Heart right ventricle (tissue), 16 donors: Measurements from ENCODE around the gene NTN3. TPM values are rescaled to one million over a fixed set of nuclear protein-coding genes. Genes with fewer than 3 reads are reported as not detected.
"Not testable (repeated sequence)": the region's sequence is repeated elsewhere in the genome, so short reads cannot be mapped to it uniquely, and the experiment has no call there.

Source experiments
- ATAC-seq, 8 donors: fragments of 200-7000 bp; cut with Tn5 transposase; one replicate each; pipeline ENCODE4 v1.9.1; 2020; ENCODE audit warnings: mild to moderate bottlenecking in 8 of 8, moderate library complexity in 8 of 8, moderate number of reproducible peaks in 1 of 8
- DNase-seq, 2 donors: peaks; one replicate each; pipeline ENCODE4 v3.0.0-alpha.2; 2020
- H3K27ac ChIP-seq, 10 donors: fragments of 200-600 bp; sonication (generic) in 2 of 10; one replicate each; pipeline versions ENCODE4 v1.5.0 to v1.8.0; 2020 to 2022; ENCODE audit warnings: mild to moderate bottlenecking in 3 of 10
- H3K27me3 ChIP-seq, 7 donors: fragments of 200-600 bp; one replicate each; pipeline ENCODE4 v1.8.0; 2021 to 2022; ENCODE audit warnings: mild to moderate bottlenecking in 2 of 7
- H3K36me3 ChIP-seq, 9 donors: fragments of 200-600 bp; sonication (generic) in 1 of 9; one replicate each; pipeline versions ENCODE4 v1.5.0 to v1.8.0; 2020 to 2022; ENCODE audit warnings: mild to moderate bottlenecking in 2 of 9
- H3K4me1 ChIP-seq, 9 donors: fragments of 200-600 bp; sonication (generic) in 1 of 9; one replicate each; pipeline versions ENCODE4 v1.5.0 to v1.8.0; 2020 to 2022; ENCODE audit warnings: mild to moderate bottlenecking in 4 of 9
- H3K4me3 ChIP-seq, 10 donors: fragments of 200-600 bp; sonication (generic) in 2 of 10; one replicate each; pipeline versions ENCODE4 v1.5.0 to v1.8.0; 2020 to 2022; ENCODE audit warnings: mild to moderate bottlenecking in 7 of 10, moderate library complexity in 2 of 10
- H3K9me3 ChIP-seq, 11 donors: fragments of 200-600 bp in 10 of 11; sonication (generic) in 2 of 11; one replicate each; pipeline versions ENCODE4 v1.5.0 to v1.8.0; 2013 to 2022; ENCODE audit warnings: mild to moderate bottlenecking in 2 of 11, control low read depth in 1 of 11, moderate library complexity in 1 of 11
- WGBS, 2 donors: extraction: QIAGEN DNeasy Blood & Tissue Kit; methylation state at CpG; one replicate each; pipeline ENCODE4 v1.1.7; 2013; ENCODE audit warnings: inconsistent platforms in 1 of 2; 5-methylcytosine and 5-hydroxymethylcytosine counted together
- intact Hi-C, 10 donors: fragments of 100-400 bp; cut with DNase I; formaldehyde crosslinking; loops; one replicate each; pipeline versions ENCODE4 v1.11.1 to v1.14.2; 2022
- polyA plus RNA-seq, 2 donors: library from polyadenylated mRNA; stranded (reverse); fragments of 200-250 nt; gene quantifications; one replicate each; pipeline ENCODE4 v1.2.3, GENCODE V29; 2013
- total RNA-seq, 10 donors: library from RNA; stranded (reverse); fragmentation: NEBNext Ultra II Directional in 3 of 10; extraction: Animal tissue kit (Norgen Biotek cat#: 25700) in 3 of 10; gene quantifications; one replicate each; pipeline versions ENCODE4 v1.2.1 to v1.2.4, GENCODE V29; 2021 to 2023
- TF ChIP-seq, protein P1 (sequence below), 9 donors: fragments of 200-600 bp; sonication (generic) in 2 of 9; IDR thresholded peaks; one replicate each; pipeline versions ENCODE4 v1.5.0 to v1.8.0; 2021 to 2022; ENCODE audit warnings: antibody characterized with exemption in 9 of 9, mild to moderate bottlenecking in 5 of 9, moderate library complexity in 1 of 9
- donor health status: Arrhythmogenic right ventricular cardiomyopathy.
- donor health status: ischemic (EF 13 %, LVEDD 7.1; RV severe dilation, severe dysfunction).
- donor health status: healthy with polysubstance abuse.
- donor health status: DM: no; HTN: yes; CAD: no.
- donor health status: DM: no; HTN: no; CAD: no.
- donor health status: ischemic (EF 25% LVEDD 6.9; RV normal size, moderate dysfunction).
- donor health status: ischemic (EF 25% LVEDD 5.7; RV mildly dilated, moderate dysfunction).
- donor health status: healthy.
- donor health status: DM: yes; HTN: yes; CAD: no.
- donor health status: Ischemic cardiomyopathy.
- donor health status: ischemic (EF 35%, LVEDD 5.7; RV mildly dilated, moderate dysfunction).
- donor health status: nonischemic (EF 11% LVEDD 7.7; RV severe dilation, severe dysfunction).
- donor health status: DM: yes; HTN: yes; CAD: no.
- donor health status: PGD.
- donor health status: ischemic (EF 29% LVEDD 5.4; RV normal size, mild dysfunction).
- donor health status: nonischemic (EF 23%, LVEDD 6.1; RV moderate dilation, normal function).

The NTN3 gene
- total and polyA plus RNA-seq, 12 donors: 0.12 to 0.18 (median 0.17) TPM; not detected in 9

DNA sequence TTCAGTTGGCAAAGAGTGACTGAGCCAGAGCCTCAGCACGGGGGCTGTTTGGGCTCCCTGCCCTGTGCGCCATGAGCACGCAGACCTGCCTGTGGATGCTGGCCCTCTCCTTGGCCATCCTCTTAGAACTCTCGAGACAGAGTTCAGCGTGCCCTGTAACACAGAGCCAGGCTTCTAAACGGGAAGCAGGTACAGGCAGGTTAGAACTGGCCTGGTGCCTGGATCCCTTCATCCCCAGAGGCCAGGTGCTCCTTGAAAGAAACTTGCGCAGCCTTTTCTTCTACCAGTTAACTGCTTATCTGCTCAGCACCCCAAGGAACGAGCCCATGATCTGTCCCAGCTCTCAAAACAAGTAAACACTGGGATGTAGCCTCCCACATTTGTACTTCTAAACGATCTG lies 35.0 kb upstream of the NTN3 start:
- TF ChIP-seq, protein P1, sequence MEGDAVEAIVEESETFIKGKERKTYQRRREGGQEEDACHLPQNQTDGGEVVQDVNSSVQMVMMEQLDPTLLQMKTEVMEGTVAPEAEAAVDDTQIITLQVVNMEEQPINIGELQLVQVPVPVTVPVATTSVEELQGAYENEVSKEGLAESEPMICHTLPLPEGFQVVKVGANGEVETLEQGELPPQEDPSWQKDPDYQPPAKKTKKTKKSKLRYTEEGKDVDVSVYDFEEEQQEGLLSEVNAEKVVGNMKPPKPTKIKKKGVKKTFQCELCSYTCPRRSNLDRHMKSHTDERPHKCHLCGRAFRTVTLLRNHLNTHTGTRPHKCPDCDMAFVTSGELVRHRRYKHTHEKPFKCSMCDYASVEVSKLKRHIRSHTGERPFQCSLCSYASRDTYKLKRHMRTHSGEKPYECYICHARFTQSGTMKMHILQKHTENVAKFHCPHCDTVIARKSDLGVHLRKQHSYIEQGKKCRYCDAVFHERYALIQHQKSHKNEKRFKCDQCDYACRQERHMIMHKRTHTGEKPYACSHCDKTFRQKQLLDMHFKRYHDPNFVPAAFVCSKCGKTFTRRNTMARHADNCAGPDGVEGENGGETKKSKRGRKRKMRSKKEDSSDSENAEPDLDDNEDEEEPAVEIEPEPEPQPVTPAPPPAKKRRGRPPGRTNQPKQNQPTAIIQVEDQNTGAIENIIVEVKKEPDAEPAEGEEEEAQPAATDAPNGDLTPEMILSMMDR (IDR thresholded peaks at IDR 0.05): no peak
- no peak overlapping the region for H3K27ac ChIP-seq
- DNase-seq: no peak
- intact Hi-C loops: loop anchor here in 2 of 10 donors (10.0 kb wide), 2 partner anchors 49 to 69 kb away; no protein-coding TSS in a partner anchor
- no peaks in the 10 kb centered on the region for H3K9me3 ChIP-seq
- H3K36me3 ChIP-seq: peaks cover 0 to 82% (median 0%) of the 10 kb centered on the region in 9 donors
- no peak overlapping the region for H3K4me3 ChIP-seq
- no peaks in the 10 kb centered on the region for H3K27me3 ChIP-seq
- ATAC-seq: no peak
- 92 to 93% methylated on average over 9 of the region's 9 CpGs for WGBS, 2 donors
- no peaks in the 10 kb centered on the region for H3K4me1 ChIP-seq

DNA sequence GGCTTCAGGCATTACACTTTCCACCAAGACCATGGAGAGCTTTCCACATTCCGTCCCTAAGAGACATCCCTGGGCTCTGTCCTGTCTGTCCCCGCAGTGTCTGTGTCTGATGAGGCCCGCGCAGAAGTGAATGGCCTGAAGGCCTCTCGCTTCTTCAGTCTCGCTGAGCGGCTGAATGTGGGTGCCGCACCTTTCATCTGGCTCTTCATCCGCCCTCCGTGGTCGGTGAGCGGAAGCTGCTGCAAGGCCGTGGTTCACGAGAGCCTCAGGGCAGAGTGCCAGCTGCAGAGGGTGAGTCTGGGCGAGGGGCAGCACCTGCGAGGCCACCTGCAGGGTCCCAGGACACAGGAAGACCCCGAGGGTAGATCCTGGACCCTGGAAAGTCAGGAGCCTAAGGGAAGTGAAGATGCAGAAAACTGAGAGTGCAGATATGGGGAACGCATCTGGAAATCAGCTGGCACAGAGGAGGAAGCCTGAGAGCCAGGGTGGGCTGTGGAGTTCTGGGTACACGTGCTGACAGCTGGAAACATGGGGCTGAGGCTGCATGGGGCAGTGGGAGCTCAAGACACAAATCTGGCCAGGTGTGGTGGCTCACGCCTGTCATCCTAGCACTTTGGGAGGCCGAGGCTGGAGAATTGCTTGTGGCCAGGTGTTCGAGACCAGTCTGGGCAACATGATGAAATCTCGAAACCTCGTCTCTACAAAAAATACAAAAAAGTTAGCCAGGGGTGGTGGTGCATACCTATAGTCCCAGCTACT lies 33.9 kb upstream of the NTN3 start:
- Histone ChIP-seq H3K4me1 (no peaks in the 10 kb centered on the region), H3K27ac (no peak overlapping the region), H3K27me3 (no peaks in the 10 kb centered on the region), H3K4me3 (no peak overlapping the region), H3K36me3 (peaks cover 0 to 75% (median 0%) of the 10 kb centered on the region in 9 donors), H3K9me3 (no peaks in the 10 kb centered on the region)
- intact Hi-C loops: loop anchor here in 2 of 10 donors (10.0 kb wide), 2 partner anchors 48 to 68 kb away; no protein-coding TSS in a partner anchor
- TF ChIP-seq, protein P1 (IDR thresholded peaks at IDR 0.05): no peak
- ATAC-seq (no peak), DNase-seq (no peak)
- 97% methylated on average over 24 of the region's 24 CpGs for WGBS, 2 donors

DNA sequence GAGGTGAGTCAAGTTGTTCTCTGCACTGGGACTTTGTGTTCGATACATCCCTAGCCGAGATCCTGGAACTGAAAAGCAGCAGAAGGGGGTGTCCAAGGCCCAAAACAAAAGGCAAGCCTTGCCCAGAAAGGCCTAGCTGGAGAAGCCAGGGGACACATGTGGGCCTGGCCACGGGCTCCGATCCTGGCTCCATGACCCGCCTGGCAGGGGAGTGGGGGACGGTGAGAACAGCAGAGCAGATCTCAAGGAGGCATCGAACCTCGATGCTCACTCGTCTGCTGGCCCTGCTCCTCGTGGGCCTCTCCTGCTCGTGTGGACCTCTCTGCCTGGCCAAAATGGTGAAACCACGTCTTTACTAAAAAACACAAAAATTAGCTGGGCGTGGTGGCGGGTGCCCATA lies 33.0 kb upstream of the NTN3 start:
- Histone ChIP-seq H3K27me3 (no peaks in the 10 kb centered on the region), H3K27ac (no peak overlapping the region), H3K36me3 (peaks cover 0 to 67% (median 0%) of the 10 kb centered on the region in 9 donors), H3K4me1 (no peaks in the 10 kb centered on the region), H3K4me3 (no peak overlapping the region), H3K9me3 (no peaks in the 10 kb centered on the region)
- intact Hi-C loops: loop anchor here in 2 of 10 donors (10.0 kb wide), 2 partner anchors 47 to 67 kb away; no protein-coding TSS in a partner anchor
- ATAC-seq (no peak), DNase-seq (no peak)
- WGBS, 2 donors: 97 to 98% methylated on average over 14 of the region's 14 CpGs
- TF ChIP-seq, protein P1 (IDR thresholded peaks at IDR 0.05): no peak

DNA sequence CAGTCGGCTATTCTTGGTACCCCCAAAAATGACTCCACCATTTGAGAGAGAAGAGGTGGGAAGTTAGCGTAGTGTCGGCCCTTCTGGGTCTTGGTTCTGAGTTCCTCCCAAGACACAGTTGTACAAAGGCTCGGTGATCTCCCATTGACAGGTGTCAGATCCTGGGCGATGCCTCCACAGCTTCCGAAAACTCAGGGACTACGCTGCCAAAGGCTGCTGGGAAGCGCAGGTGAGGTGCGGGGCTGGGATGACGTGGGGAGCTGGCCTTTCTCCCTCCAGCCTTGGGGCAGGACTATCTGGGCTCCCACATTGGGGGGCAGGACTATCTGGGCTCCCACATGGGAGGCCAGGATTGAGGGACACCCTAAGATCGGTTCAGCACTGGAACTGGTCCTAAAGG lies 31.5 kb upstream of the NTN3 start:
- Histone ChIP-seq H3K27me3 (no peaks in the 10 kb centered on the region), H3K36me3 (peaks cover 0 to 67% (median 3%) of the 10 kb centered on the region in 9 donors), H3K27ac (no peak overlapping the region), H3K4me1 (no peaks in the 10 kb centered on the region), H3K9me3 (no peaks in the 10 kb centered on the region), H3K4me3 (no peak overlapping the region)
- ATAC-seq (no peak), DNase-seq (no peak)
- intact Hi-C loops: loop anchor here in 2 of 10 donors (10.0 kb wide), 2 partner anchors 45 to 65 kb away; no protein-coding TSS in a partner anchor
- WGBS, 2 donors: 94 to 97% methylated on average over 11 of the region's 11 CpGs
- TF ChIP-seq, protein P1 (IDR thresholded peaks at IDR 0.05): no peak

DNA sequence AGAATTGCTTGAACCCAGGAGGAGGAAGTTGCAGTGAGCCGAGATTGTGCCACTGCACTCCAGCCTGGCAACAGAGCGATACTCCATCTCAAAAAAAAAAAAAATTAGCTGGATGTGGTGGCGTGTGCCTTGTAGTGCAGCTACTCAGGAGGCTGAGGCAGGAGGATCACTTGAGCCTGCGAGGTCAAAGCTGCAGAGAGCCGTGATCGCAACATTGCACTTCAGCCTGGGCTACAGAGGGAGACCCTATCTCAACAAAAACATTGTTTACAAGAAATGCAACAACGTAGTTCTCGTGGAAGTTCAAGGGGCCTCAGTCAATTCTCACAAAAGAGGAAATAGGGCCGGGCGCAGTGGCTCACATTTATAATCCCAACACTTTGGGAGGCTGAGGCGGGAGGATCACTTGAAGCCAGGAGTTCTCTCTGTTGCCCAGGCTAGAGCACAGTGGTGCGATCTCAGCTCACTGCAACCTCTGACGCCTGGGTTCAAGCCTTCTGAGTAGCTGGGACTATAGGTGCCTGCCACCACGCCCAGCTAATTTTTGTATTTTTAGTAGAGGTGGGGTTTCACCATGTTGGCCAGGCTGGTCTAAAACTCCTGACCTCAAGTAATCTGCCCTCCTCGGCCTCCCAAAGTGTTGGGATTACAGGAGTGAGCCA lies 29.8 kb upstream of the NTN3 start:
- H3K9me3 ChIP-seq, ATAC-seq, H3K27ac ChIP-seq, H3K4me3 ChIP-seq, DNase-seq, H3K27me3 ChIP-seq, intact Hi-C loops, H3K4me1 ChIP-seq: not testable (repeated sequence)
- peaks cover 0 to 75% (median 3%) of the 10 kb centered on the region in 9 donors for H3K36me3 ChIP-seq
- WGBS, 2 donors: 82 to 91% methylated on average over 15 of the region's 15 CpGs
